B cell (primary cell): ENCODE data around the gene MAB21L3. TPM values are rescaled to one million over a fixed set of nuclear protein-coding genes. Genes with fewer than 3 reads are reported as not detected.

Experiments used
- ATAC-seq: fragments of 200-7000 bp; cut with Tn5 transposase; one replicate; pipeline ENCODE4 v1.10.0; 2021; ENCODE audit warnings: low read depth, mild to moderate bottlenecking, moderate number of reproducible peaks, moderate library complexity
- CTCF ChIA-PET: fragments of 350-600 bp; sonication (Branson Sonifier 250); formaldehyde crosslinking; loops from one replicate; lab custom pipeline; 2021; ENCODE audit warnings: antibody characterized with exemption, inconsistent platforms; lab: Charles Lee
- POLR2A ChIA-PET: fragments of 350-600 bp; sonication (Branson Sonifier 250); formaldehyde crosslinking; loops from one replicate; lab custom pipeline; 2021; ENCODE audit warnings: antibody characterized with exemption; lab: Charles Lee
- DNase-seq: peaks from one replicate; pipeline ENCODE4 v3.0.0; 2013
- H2AFZ ChIP-seq: 2 replicates; pipeline ENCODE4 v1.6.1; 2012; ENCODE audit warnings: mild to moderate bottlenecking, low read depth, low read length; ENCODE audit not compliant: insufficient read depth, poor library complexity, severe bottlenecking
- H3K27ac ChIP-seq, 2 donors: 1 replicate in 1 of 2; 2 replicates in 1 of 2; pipeline ENCODE4 v1.5.1; 2012 to 2013; ENCODE audit warnings: low read length in 2 of 2, mild to moderate bottlenecking in 2 of 2, moderate library complexity in 1 of 2
- H3K27me3 ChIP-seq, 4 experiments: fragments of 200-600 bp in 1 of 4; sonication (generic) in 1 of 4; replicated peaks in 1 of 4; 1 replicate in 2 of 4; 2 replicates in 2 of 4; pipeline versions ENCODE4 v1.6.1 to v1.7.0; 2013 to 2016; ENCODE audit warnings: low read length in 3 of 4, mild to moderate bottlenecking in 2 of 4, mixed read lengths in 1 of 4, moderate library complexity in 1 of 4; ENCODE audit not compliant: insufficient read depth in 4 of 4, control insufficient read depth in 3 of 4; ENCODE audit errors: control extremely low read depth in 1 of 4
- H3K36me3 ChIP-seq, 2 experiments: replicated peaks in 1 of 2; 1 replicate in 1 of 2; 2 replicates in 1 of 2; pipeline versions ENCODE4 v1.6.1 to v1.7.1; 2013; ENCODE audit warnings: low read length in 1 of 2; ENCODE audit not compliant: insufficient read depth in 2 of 2, control insufficient read depth in 1 of 2; ENCODE audit errors: control extremely low read depth in 1 of 2, extremely low read depth in 1 of 2
- H3K4me1 ChIP-seq, 2 donors: fragments of 200-600 bp in 1 of 2; sonication (generic) in 1 of 2; 1 replicate in 1 of 2; 2 replicates in 1 of 2; pipeline versions ENCODE4 v1.5.1 to v1.6.1; 2013 to 2017; ENCODE audit warnings: low read length in 2 of 2; ENCODE audit not compliant: control insufficient read depth in 2 of 2, insufficient read depth in 2 of 2
- H3K4me2 ChIP-seq: replicated peaks from 2 replicates; pipeline ENCODE3; 2012; ENCODE audit warnings: mild to moderate bottlenecking, low read depth, low read length; ENCODE audit not compliant: poor library complexity, severe bottlenecking
- H3K4me3 ChIP-seq, 5 experiments: fragments of 200-600 bp in 1 of 5; sonication (generic) in 1 of 5; 1 replicate in 3 of 5; 2 replicates in 2 of 5; pipeline versions ENCODE4 v1.5.1 to v1.7.0; 2011 to 2016; ENCODE audit warnings: low read length in 4 of 5, mild to moderate bottlenecking in 4 of 5, low read depth in 2 of 5, control low read depth in 1 of 5, moderate library complexity in 1 of 5; ENCODE audit not compliant: insufficient read depth in 1 of 5; ENCODE audit errors: control extremely low read depth in 1 of 5, extremely low read depth in 1 of 5
- H3K79me2 ChIP-seq: fragments of 200-600 bp; sonication (generic); one replicate; pipeline ENCODE4 v1.6.0; 2016; ENCODE audit warnings: low read length; ENCODE audit not compliant: control insufficient read depth, insufficient read depth
- H3K9ac ChIP-seq: fragments of 200-600 bp; sonication (generic); 2 replicates; pipeline ENCODE4 v1.6.1; 2017; ENCODE audit warnings: mild to moderate bottlenecking, low read length, moderate library complexity
- H3K9me3 ChIP-seq, 3 donors: one replicate each; pipeline versions ENCODE4 v1.6.1 to v1.7.1; 2013; ENCODE audit warnings: low read length in 2 of 3; ENCODE audit not compliant: control insufficient read depth in 2 of 3, insufficient read depth in 1 of 3; ENCODE audit errors: control extremely low read depth in 1 of 3
- H4K20me1 ChIP-seq: 2 replicates; pipeline ENCODE4 v1.6.0; 2012; ENCODE audit warnings: mild to moderate bottlenecking, low read length; ENCODE audit not compliant: insufficient read depth, control insufficient read depth, poor library complexity, severe bottlenecking
- H3K27ac Mint-ChIP-seq: one replicate; pipeline ENCODE4 v1.8.0; 2021; ENCODE audit warnings: mixed read lengths
- H3K27me3 Mint-ChIP-seq: one replicate; pipeline ENCODE4 v1.8.0; 2021; ENCODE audit warnings: mixed read lengths
- H3K4me1 Mint-ChIP-seq: one replicate; pipeline ENCODE4 v1.8.0; 2021; ENCODE audit warnings: mixed read lengths
- H3K4me3 Mint-ChIP-seq: one replicate; pipeline ENCODE4 v1.8.0; 2021; ENCODE audit warnings: mixed read lengths
- H3K9me3 Mint-ChIP-seq: one replicate; pipeline ENCODE4 v1.8.0; 2022; ENCODE audit warnings: mixed read lengths; ENCODE audit not compliant: insufficient read depth
- EZH2 ChIP-seq: IDR thresholded peaks from 2 replicates; pipeline ENCODE4 v1.6.1; 2012; ENCODE audit warnings: borderline replicate concordance, low read depth, mild to moderate bottlenecking, moderate library complexity, low read length; ENCODE audit not compliant: insufficient read depth, poor library complexity, severe bottlenecking
- WGBS: methylation state at CpG from one replicate; pipeline ENCODE4 v1.1.5; 2013; ENCODE audit warnings: missing lambda C conversion rate; ENCODE audit not compliant: insufficient coverage; 5-methylcytosine and 5-hydroxymethylcytosine counted together
- intact Hi-C: fragments of 100-400 bp; cut with micrococcal nuclease; formaldehyde crosslinking; loops from one replicate; pipeline ENCODE4 v1.10.0; 2022
- polyA plus RNA-seq: library from polyadenylated mRNA; depleted of rRNA; stranded (reverse); fragments of >200 nt; gene quantifications from 2 replicates; pipeline ENCODE4 v1.2.3, GENCODE V29; 2012
- total RNA-seq, 2 donors: library from RNA; stranded (reverse); fragments of 120-200 nt in 1 of 2; gene quantifications; 1 replicate in 1 of 2; 2 replicates in 1 of 2; pipeline versions ENCODE4 v1.2.3 to v1.2.4, GENCODE V29; 2013 to 2022
- TF ChIP-seq, protein P1 (sequence below): fragments of 200-600 bp; IDR thresholded peaks from one replicate; pipeline ENCODE4 v1.8.0; 2022; ENCODE audit warnings: antibody characterized with exemption, mild to moderate bottlenecking

Gene MAB21L3
- total and polyA plus RNA-seq, 2 donors (not counting 1 experiment from before 2014, with no cell fraction given) = not detected

DNA sequence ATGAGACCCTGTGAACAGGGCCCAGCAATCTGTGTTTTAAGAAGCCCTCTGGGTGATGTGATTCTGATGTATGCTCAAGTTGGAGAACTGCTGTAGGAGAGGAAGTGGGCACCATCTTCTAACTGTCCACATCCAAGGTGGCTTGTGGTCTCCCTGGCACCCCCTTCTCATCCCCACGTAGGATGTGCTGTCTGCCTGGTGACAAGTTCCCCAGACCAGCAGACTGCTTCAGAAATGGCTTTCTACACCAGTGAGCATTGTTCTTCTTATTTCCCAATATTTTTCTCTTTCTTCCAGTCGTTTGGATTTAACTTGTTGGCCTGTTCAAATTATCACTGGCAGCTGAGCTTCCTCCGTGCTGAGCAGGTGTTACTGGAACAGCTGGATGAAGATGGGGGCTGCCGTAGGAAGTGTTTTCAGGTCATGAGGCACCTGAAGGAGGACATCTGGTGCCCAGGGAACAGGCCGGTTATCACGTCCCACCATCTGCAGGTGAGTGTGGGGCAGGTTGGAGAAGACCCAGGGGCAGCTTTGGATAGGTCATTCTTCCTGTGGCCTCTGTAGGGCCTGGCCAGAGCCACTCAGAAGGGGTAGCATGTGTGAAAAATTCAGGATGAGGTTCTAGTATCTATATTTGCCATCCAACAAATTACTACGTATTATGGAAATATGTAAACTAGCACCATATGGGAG is 16.8 kb downstream of the MAB21L3 start:
- H3K4me1 ChIP-seq = no peaks in the 10 kb centered on the region
- WGBS = 85% methylated on average over 5 of the region's 7 CpGs
- H3K27me3 ChIP-seq = peaks cover 0 to 6% (median 0%) of the 10 kb centered on the region in 4 experiments
- CTCF ChIA-PET = interaction anchor here (1.7 kb wide), 1 partner anchor 11 kb away, joined by 7 read pairs; no protein-coding TSS in a partner anchor
- intact Hi-C loops = no loop called here
- no peak overlapping the region for H3K9ac ChIP-seq
- Mint-ChIP-seq H3K27ac (no peak overlapping the region), H3K27me3 (peaks cover 28% of the 10 kb centered on the region), H3K4me3 (no peak overlapping the region), H3K4me1 (no peaks in the 10 kb centered on the region), H3K9me3 (no peaks in the 10 kb centered on the region)
- no peaks in the 10 kb centered on the region for H3K9me3 ChIP-seq
- ATAC-seq (no peak), DNase-seq (no peak)
- H3K27ac ChIP-seq = no peak overlapping the region
- no peak for TF ChIP-seq EZH2
- TF ChIP-seq, protein P1, sequence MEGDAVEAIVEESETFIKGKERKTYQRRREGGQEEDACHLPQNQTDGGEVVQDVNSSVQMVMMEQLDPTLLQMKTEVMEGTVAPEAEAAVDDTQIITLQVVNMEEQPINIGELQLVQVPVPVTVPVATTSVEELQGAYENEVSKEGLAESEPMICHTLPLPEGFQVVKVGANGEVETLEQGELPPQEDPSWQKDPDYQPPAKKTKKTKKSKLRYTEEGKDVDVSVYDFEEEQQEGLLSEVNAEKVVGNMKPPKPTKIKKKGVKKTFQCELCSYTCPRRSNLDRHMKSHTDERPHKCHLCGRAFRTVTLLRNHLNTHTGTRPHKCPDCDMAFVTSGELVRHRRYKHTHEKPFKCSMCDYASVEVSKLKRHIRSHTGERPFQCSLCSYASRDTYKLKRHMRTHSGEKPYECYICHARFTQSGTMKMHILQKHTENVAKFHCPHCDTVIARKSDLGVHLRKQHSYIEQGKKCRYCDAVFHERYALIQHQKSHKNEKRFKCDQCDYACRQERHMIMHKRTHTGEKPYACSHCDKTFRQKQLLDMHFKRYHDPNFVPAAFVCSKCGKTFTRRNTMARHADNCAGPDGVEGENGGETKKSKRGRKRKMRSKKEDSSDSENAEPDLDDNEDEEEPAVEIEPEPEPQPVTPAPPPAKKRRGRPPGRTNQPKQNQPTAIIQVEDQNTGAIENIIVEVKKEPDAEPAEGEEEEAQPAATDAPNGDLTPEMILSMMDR = no peak
- H3K36me3 ChIP-seq = no peaks in the 10 kb centered on the region
- POLR2A ChIA-PET = no interaction called here
- H4K20me1 ChIP-seq = no peaks in the 10 kb centered on the region
- H3K4me3 ChIP-seq = no peak overlapping the region
- H3K4me2 ChIP-seq = no peak overlapping the region
- no peaks in the 10 kb centered on the region for H3K79me2 ChIP-seq
- H2AFZ ChIP-seq = no peak overlapping the region

DNA sequence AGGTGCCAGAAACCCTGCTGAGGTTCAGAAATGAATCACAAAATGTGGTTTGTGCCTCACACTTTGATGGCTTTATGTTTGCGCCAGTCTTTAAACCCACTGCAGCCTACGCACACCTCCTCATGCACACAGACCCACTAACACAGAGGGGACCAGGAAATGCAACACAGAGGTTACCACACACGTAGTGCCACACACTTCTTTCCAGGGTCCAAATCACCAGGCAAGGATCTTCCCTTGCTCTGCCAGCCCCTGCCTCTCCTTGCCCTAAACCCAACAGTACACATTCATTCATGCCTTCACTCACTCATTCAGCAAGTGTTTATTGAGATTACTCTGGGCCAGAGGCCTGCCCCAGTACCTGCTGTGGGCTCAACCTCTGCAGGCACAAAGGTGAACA is 17.5 kb downstream of the MAB21L3 start:
- Histone ChIP-seq H3K79me2 (no peaks in the 10 kb centered on the region), H3K27me3 (peaks cover 0 to 7% (median 0%) of the 10 kb centered on the region in 4 experiments), H2AFZ (no peak overlapping the region), H3K9me3 (no peaks in the 10 kb centered on the region), H3K4me1 (no peaks in the 10 kb centered on the region), H3K27ac (no peak overlapping the region), H3K4me3 (no peak overlapping the region), H4K20me1 (no peaks in the 10 kb centered on the region), H3K9ac (no peak overlapping the region), H3K4me2 (no peak overlapping the region), H3K36me3 (no peaks in the 10 kb centered on the region)
- ATAC-seq (no peak), DNase-seq (no peak)
- H3K4me3 Mint-ChIP-seq = no peak overlapping the region
- ChIA-PET CTCF (interaction anchor here (5.6 kb wide), 1 partner anchor 356 kb away, joined by 32 read pairs; no protein-coding TSS in a partner anchor), POLR2A (no interaction called here)
- no peaks in the 10 kb centered on the region for H3K4me1 Mint-ChIP-seq
- H3K9me3 Mint-ChIP-seq = no peaks in the 10 kb centered on the region
- TF ChIP-seq EZH2 = no peak
- TF ChIP-seq, protein P1 = no peak
- WGBS = 72% methylated on average over 3 of the region's 3 CpGs
- no peak overlapping the region for H3K27ac Mint-ChIP-seq
- intact Hi-C loops = no loop called here
- peaks cover 21% of the 10 kb centered on the region for H3K27me3 Mint-ChIP-seq
